Stimulated activated CD4-positive, alpha-beta T cell treated with anti-CD3 and anti-CD28 coated beads, Interleukin-2, amount 100 ng/mL, for 48 hours (primary cell): ENCODE results near the gene TRAPPC12.

Experiments used
- DNase-seq, 2 donors: peaks; one replicate each; pipeline ENCODE4 v3.0.0-alpha.2; 2020

TRAPPC12 gene

GRCh38 chr2:3517948-3518495 lies 138.5 kb downstream of the TRAPPC12 start:
- DNase-seq: no peak

- DNase-seq: peak; percentile 95 to 96
These were observed 139.2 kb downstream of the TRAPPC12 start for GRCh38 chr2:3518496-3519254.

GRCh38 chr2:3519255-3520205 lies 140.0 kb downstream of the TRAPPC12 start, which contains the start of gene ADI1:
Gene ADI1, minus strand, starts transcription at chr2:3519531. Its CDS starts 44 bp downstream, at chr2:3519487.
- peak; percentile 72 to 75 for DNase-seq

GRCh38 chr2:3520591-3520990 lies 141.1 kb downstream of the TRAPPC12 start:
- no peak for DNase-seq

- no peak for DNase-seq
These were observed 143.5 kb downstream of the TRAPPC12 start for GRCh38 chr2:3522961-3523421.

- no peak for DNase-seq
These were observed 144.1 kb downstream of the TRAPPC12 start for GRCh38 chr2:3523551-3524041.

GRCh38 chr2:3526871-3527270 lies 147.4 kb downstream of the TRAPPC12 start:
- DNase-seq: no peak

- no peak for DNase-seq
These were observed 148.6 kb downstream of the TRAPPC12 start for GRCh38 chr2:3527886-3528785.
